DOHH2 (cell line): ENCODE results near the gene RPTOR.

Experiments
- H3F3A ChIP-seq: fragments of 200-600 bp; sonication (generic), shearing (Covaris generic); 2 replicates; pipeline ENCODE4 v1.6.0; 2016; ENCODE audit warnings: antibody characterized with exemption, mild to moderate bottlenecking; ENCODE audit not compliant: control insufficient read depth, insufficient read depth
- H3K27ac ChIP-seq: fragments of 200-600 bp; sonication (generic); 2 replicates; pipeline ENCODE4 v1.5.1; 2014; ENCODE audit warnings: low read depth, mild to moderate bottlenecking, low read length, moderate library complexity
- H3K27me3 ChIP-seq: fragments of 200-600 bp; sonication (generic); 2 replicates; pipeline ENCODE4 v1.6.1; 2014; ENCODE audit warnings: mild to moderate bottlenecking, low read length, mixed read lengths; ENCODE audit not compliant: control insufficient read depth
- H3K36me3 ChIP-seq: fragments of 200-600 bp; sonication (generic); 2 replicates; pipeline ENCODE4 v1.6.1; 2014; ENCODE audit warnings: mild to moderate bottlenecking, low read length, moderate library complexity, mixed read lengths; ENCODE audit not compliant: control insufficient read depth
- H3K4me1 ChIP-seq: fragments of 200-600 bp; sonication (generic); 2 replicates; pipeline ENCODE4 v1.6.1; 2014; ENCODE audit warnings: mild to moderate bottlenecking, low read length, mixed read lengths; ENCODE audit not compliant: control insufficient read depth
- H3K4me2 ChIP-seq: fragments of 200-600 bp; sonication (generic); 2 replicates; pipeline ENCODE4 v1.6.0; 2014; ENCODE audit warnings: mild to moderate bottlenecking, low read length, moderate library complexity
- H3K4me3 ChIP-seq: fragments of 200-600 bp; sonication (generic); 2 replicates; pipeline ENCODE4 v1.5.1; 2014; ENCODE audit warnings: mild to moderate bottlenecking, low read length, mixed read lengths
- H3K79me2 ChIP-seq: fragments of 200-600 bp; sonication (generic); 2 replicates; pipeline ENCODE4 v1.6.1; 2014; ENCODE audit warnings: mild to moderate bottlenecking, low read length, mixed read lengths; ENCODE audit not compliant: control insufficient read depth
- H3K9me2 ChIP-seq: fragments of 200-600 bp; sonication (generic); replicated peaks from 2 replicates; pipeline ENCODE4 v1.6.1; 2014; ENCODE audit warnings: mild to moderate bottlenecking, low read length, mixed read lengths; ENCODE audit not compliant: control insufficient read depth
- H3K9me3 ChIP-seq: fragments of 200-600 bp; sonication (generic); 2 replicates; pipeline ENCODE4 v1.6.1; 2014; ENCODE audit warnings: antibody characterized with exemption, low read length, mixed read lengths; ENCODE audit not compliant: control insufficient read depth, insufficient read depth
- H4K20me1 ChIP-seq: fragments of 200-600 bp; sonication (generic); 2 replicates; pipeline ENCODE4 v1.6.0; 2014; ENCODE audit warnings: low read depth, mild to moderate bottlenecking, antibody characterized with exemption, low read length, moderate library complexity; ENCODE audit not compliant: control insufficient read depth, insufficient read depth
- EZH2phosphoT487 ChIP-seq: fragments of 200-600 bp; sonication (generic); IDR thresholded peaks from 2 replicates; pipeline ENCODE4 v1.6.1; 2017; ENCODE audit warnings: borderline replicate concordance, mild to moderate bottlenecking, antibody characterized with exemption, low read length, moderate library complexity, mixed read lengths
- TF ChIP-seq, protein P1 (sequence below): fragments of 200-600 bp; sonication (generic); IDR thresholded peaks from one replicate; pipeline ENCODE4 v1.5.1; 2014; ENCODE audit warnings: antibody characterized with exemption, mild to moderate bottlenecking, low read depth, low read length; ENCODE audit not compliant: poor library complexity, severe bottlenecking

The RPTOR gene

GRCh38 chr17:80858301-80859001 lies 313.8 kb downstream of the RPTOR start:
- Histone ChIP-seq H3K9me2 (no peaks in the 10 kb centered on the region), H3K79me2 (no peaks in the 10 kb centered on the region), H4K20me1 (no peaks in the 10 kb centered on the region), H3K4me1 (no peaks in the 10 kb centered on the region), H3K36me3 (peaks cover 9% of the 10 kb centered on the region), H3K9me3 (no peaks in the 10 kb centered on the region), H3K27ac (no peak overlapping the region), H3K4me2 (no peak overlapping the region), H3K4me3 (no peak overlapping the region), H3K27me3 (no peaks in the 10 kb centered on the region), H3F3A (0 out of 2 replicates have a peak, but pooled peaks cover 4% of the 10 kb centered on the region)
- TF ChIP-seq, protein P1, sequence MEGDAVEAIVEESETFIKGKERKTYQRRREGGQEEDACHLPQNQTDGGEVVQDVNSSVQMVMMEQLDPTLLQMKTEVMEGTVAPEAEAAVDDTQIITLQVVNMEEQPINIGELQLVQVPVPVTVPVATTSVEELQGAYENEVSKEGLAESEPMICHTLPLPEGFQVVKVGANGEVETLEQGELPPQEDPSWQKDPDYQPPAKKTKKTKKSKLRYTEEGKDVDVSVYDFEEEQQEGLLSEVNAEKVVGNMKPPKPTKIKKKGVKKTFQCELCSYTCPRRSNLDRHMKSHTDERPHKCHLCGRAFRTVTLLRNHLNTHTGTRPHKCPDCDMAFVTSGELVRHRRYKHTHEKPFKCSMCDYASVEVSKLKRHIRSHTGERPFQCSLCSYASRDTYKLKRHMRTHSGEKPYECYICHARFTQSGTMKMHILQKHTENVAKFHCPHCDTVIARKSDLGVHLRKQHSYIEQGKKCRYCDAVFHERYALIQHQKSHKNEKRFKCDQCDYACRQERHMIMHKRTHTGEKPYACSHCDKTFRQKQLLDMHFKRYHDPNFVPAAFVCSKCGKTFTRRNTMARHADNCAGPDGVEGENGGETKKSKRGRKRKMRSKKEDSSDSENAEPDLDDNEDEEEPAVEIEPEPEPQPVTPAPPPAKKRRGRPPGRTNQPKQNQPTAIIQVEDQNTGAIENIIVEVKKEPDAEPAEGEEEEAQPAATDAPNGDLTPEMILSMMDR: no peak
- no peak for TF ChIP-seq EZH2phosphoT487

DNA sequence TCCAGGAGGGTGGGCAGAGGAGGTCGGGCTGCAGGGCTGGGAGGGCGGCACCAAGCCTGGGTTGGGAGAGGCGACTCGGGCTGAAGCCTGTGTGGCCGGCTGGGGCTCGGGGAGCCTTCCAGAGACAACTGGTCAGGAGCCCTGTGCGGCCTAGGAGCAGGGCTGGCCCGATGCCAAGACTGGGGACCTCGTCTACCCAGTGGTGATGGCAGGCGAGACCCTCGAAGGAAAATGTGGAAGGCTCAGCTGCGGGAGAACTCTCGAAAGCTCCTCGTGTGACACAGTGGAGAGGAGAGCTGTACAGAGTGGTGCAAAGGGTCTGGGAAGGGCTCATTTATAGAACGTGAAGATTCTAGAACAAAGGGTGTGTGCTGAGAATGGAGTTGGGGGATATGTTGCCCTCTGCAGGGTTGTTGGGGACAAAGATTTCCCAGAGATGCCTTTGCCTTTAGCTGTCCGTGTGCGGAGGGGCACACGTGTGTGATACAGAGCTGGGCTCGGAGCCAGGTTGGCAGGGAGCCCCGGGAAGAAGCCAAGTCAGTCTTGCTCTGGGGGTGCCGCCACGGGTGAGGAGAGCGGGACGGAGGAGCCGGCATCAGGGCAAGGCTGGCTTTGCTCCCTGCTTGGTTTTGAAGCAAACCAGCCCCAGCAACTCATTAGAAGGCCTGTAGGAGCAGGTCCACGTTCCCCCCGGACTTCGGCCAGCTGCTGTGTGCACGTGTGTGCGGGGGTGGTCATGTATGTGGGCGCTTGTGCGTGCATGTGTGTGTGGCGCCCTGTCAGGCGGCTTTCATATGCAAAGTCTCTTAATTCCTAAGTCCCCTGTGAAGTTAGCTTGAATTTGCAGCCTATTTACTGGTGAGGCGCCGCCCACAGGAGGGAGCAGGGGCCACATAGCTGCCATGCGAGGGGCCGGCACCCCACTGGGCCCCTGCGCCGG lies 314.6 kb downstream of the RPTOR start:
- no peak overlapping the region for H3K4me2 ChIP-seq
- no peaks in the 10 kb centered on the region for H3K79me2 ChIP-seq
- no peak overlapping the region for H3K27ac ChIP-seq
- H4K20me1 ChIP-seq: no peaks in the 10 kb centered on the region
- H3K9me3 ChIP-seq: no peaks in the 10 kb centered on the region
- TF ChIP-seq, protein P1: no peak
- TF ChIP-seq EZH2phosphoT487: no peak
- H3K4me3 ChIP-seq: no peak overlapping the region
- no peaks in the 10 kb centered on the region for H3K4me1 ChIP-seq
- peaks cover 7% of the 10 kb centered on the region; the same call in 1 of the 2 replicates for H3F3A ChIP-seq
- peaks cover 9% of the 10 kb centered on the region for H3K36me3 ChIP-seq
- H3K27me3 ChIP-seq: no peaks in the 10 kb centered on the region
- no peaks in the 10 kb centered on the region for H3K9me2 ChIP-seq

GRCh38 chr17:80860101-80860671 lies 315.5 kb downstream of the RPTOR start:
- Histone ChIP-seq H3K27me3 (no peaks in the 10 kb centered on the region), H3K36me3 (peaks cover 8% of the 10 kb centered on the region), H3K79me2 (no peaks in the 10 kb centered on the region), H3F3A (peaks cover 7% of the 10 kb centered on the region; the same call in 1 of the 2 replicates), H3K4me3 (no peak overlapping the region), H3K27ac (no peak overlapping the region), H3K9me2 (no peaks in the 10 kb centered on the region), H4K20me1 (no peaks in the 10 kb centered on the region), H3K9me3 (no peaks in the 10 kb centered on the region), H3K4me1 (no peaks in the 10 kb centered on the region), H3K4me2 (no peak overlapping the region)
- TF ChIP-seq, protein P1: no peak
- TF ChIP-seq EZH2phosphoT487: no peak
